NB4 (cell line): ENCODE data around the gene PRIMPOL.
"Not testable (repeated sequence)": the region's sequence is repeated elsewhere in the genome, so short reads cannot be mapped to it uniquely, and the experiment has no call there.

Experiments
- CTCF ChIP-seq: IDR thresholded peaks from one replicate; pipeline ENCODE4 v1.5.1; 2012; ENCODE audit warnings: low read depth, low read length
- POLR2A ChIP-seq: IDR thresholded peaks from 2 replicates; pipeline ENCODE4 v1.6.1; 2011; ENCODE audit warnings: mild to moderate bottlenecking; ENCODE audit not compliant: insufficient read length; ENCODE audit errors: extremely low read depth

GRCh38 chr4:184602857-184603256, 46.7 kb upstream of the PRIMPOL start:
- not testable (repeated sequence) for TF ChIP-seq CTCF, POLR2A
